ENCODE measurements around the gene MAP3K4. TPM values are rescaled to one million over a fixed set of nuclear protein-coding genes. Genes with fewer than 3 reads are reported as not detected.

Gene MAP3K4
- total RNA-seq, 2 experiments from 2014 or later: 30.3 to 38.7 TPM

DNA sequence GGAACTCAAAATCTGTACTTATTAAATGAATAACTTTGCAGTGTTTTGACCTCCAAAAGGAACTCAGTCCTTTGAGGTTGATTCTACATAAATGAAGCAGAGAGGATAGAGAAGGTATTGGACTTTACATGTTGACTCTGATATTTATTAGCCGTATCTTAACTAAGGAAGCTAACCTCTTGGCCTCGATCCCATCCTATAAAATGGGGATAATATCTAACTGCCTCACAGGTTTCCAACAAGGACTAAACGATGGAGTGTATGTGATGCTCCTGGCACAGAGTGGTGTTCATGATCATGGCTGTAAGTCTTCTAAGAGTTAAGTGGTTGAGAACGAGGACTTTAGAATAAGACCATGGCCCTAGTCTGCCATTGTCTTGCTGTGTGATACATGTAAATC, 24.2 kb upstream of the MAP3K4 start:
- TF ChIP-seq, protein P1, sequence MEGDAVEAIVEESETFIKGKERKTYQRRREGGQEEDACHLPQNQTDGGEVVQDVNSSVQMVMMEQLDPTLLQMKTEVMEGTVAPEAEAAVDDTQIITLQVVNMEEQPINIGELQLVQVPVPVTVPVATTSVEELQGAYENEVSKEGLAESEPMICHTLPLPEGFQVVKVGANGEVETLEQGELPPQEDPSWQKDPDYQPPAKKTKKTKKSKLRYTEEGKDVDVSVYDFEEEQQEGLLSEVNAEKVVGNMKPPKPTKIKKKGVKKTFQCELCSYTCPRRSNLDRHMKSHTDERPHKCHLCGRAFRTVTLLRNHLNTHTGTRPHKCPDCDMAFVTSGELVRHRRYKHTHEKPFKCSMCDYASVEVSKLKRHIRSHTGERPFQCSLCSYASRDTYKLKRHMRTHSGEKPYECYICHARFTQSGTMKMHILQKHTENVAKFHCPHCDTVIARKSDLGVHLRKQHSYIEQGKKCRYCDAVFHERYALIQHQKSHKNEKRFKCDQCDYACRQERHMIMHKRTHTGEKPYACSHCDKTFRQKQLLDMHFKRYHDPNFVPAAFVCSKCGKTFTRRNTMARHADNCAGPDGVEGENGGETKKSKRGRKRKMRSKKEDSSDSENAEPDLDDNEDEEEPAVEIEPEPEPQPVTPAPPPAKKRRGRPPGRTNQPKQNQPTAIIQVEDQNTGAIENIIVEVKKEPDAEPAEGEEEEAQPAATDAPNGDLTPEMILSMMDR (conservative IDR thresholded peaks at IDR 0.05; ENCODE audit: low read length): no peak
- no peak for TF ChIP-seq EZH2phosphoT487 (IDR thresholded peaks at IDR 0.05; ENCODE audit: borderline replicate concordance, low read depth, low read length)
- Histone ChIP-seq H3K36me3 (ENCODE audit: insufficient read depth, low read length) (no peaks in the 10 kb centered on the region), H3K79me2 (ENCODE audit: insufficient read depth, low read depth, low read length) (no peaks in the 10 kb centered on the region), H4K20me1 (ENCODE audit: insufficient read depth, low read length) (no peaks in the 10 kb centered on the region), H3K4me2 (ENCODE audit: low read length) (no peak overlapping the region), H3K27ac (ENCODE audit: low read depth, low read length, poor library complexity, severe bottlenecking) (no peak overlapping the region), H3K9me2 (ENCODE audit: insufficient read depth, low read length) (peaks cover 3% of the 10 kb centered on the region; the same call in 1 of the 2 replicates), H3K4me3 (ENCODE audit: low read depth, low read length, poor library complexity, severe bottlenecking) (no peak overlapping the region), H3K9me3 (ENCODE audit: low read length) (no peaks in the 10 kb centered on the region), H3K4me1 (ENCODE audit: insufficient read depth, low read length, poor library complexity, severe bottlenecking) (no peaks in the 10 kb centered on the region), H2AFZ (ENCODE audit: low read length) (no peak overlapping the region)
- no peak for DNase-seq (ENCODE audit: low spot score)
- intact Hi-C loops (cut with micrococcal nuclease; ENCODE audit: unreplicated experiment): no loop called here
- ChIA-PET POLR2A (interaction anchor here (0.6 kb wide), 1 partner anchor 16 kb away, joined by 4 read pairs; no protein-coding TSS in a partner anchor), CTCF (ENCODE audit: unreplicated experiment) (no interaction called here)
- BruUV-seq (replicated peaks): no TSS peak

DNA sequence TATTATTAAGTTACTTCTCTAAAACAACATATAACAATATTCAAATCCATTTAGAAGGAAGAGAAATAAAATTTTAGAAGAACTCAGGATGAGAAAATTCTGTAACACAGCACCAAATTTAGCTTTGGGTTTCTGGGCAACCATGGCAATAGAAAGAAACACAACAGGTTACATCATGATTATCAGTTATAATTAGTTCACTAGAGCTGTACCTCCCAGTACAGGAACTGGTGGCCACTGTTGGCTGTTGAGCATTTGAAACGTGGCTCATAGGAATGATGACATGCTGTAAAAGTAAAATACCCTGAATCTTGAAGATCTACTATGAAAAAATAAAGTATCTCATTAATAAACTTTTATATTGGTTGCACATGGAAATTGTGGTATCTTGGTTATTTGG, 23.7 kb upstream of the MAP3K4 start:
- H2AFZ ChIP-seq (ENCODE audit: low read length): no peak overlapping the region
- H3K4me2 ChIP-seq (ENCODE audit: low read length): no peak overlapping the region
- TF ChIP-seq, protein P1 (conservative IDR thresholded peaks at IDR 0.05; ENCODE audit: low read length): no peak
- no peak for TF ChIP-seq EZH2phosphoT487 (IDR thresholded peaks at IDR 0.05; ENCODE audit: borderline replicate concordance, low read depth, low read length)
- intact Hi-C loops (cut with micrococcal nuclease; ENCODE audit: unreplicated experiment): no loop called here
- ChIA-PET CTCF (ENCODE audit: unreplicated experiment) (no interaction called here), POLR2A (no interaction called here)
- no peak for DNase-seq (ENCODE audit: low spot score)
- no peaks in the 10 kb centered on the region for H3K79me2 ChIP-seq (ENCODE audit: insufficient read depth, low read depth, low read length)
- H3K4me1 ChIP-seq (ENCODE audit: insufficient read depth, low read length, poor library complexity, severe bottlenecking): no peaks in the 10 kb centered on the region
- no peaks in the 10 kb centered on the region for H4K20me1 ChIP-seq (ENCODE audit: insufficient read depth, low read length)
- BruUV-seq (replicated peaks): no TSS peak
- H3K4me3 ChIP-seq (ENCODE audit: low read depth, low read length, poor library complexity, severe bottlenecking): no peak overlapping the region
- H3K9me3 ChIP-seq (ENCODE audit: low read length): no peaks in the 10 kb centered on the region
- H3K27ac ChIP-seq (ENCODE audit: low read depth, low read length, poor library complexity, severe bottlenecking): no peak overlapping the region
- H3K9me2 ChIP-seq (ENCODE audit: insufficient read depth, low read length): peaks cover 3% of the 10 kb centered on the region; the same call in 1 of the 2 replicates
- no peaks in the 10 kb centered on the region for H3K36me3 ChIP-seq (ENCODE audit: insufficient read depth, low read length)

DNA sequence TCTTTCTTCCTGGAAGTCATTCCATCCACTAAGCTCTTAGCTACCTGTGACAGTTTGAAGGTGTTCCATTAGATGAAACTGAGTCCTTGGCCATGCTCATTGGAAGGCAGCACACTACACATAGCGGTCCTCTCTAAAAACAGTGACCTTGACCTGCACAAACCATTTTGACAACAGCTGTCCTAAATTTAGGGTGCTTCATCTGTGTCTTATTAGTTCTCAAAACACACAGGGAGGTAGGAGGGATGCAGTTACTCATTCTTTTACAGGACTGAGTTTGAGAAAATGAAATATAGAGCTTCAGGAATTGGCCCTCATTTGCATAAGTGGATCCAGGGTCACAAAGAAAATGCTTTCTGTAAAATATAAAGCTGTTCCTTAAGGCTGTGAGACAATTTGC, 20.4 kb upstream of the MAP3K4 start:
- H3K79me2 ChIP-seq (ENCODE audit: insufficient read depth, low read depth, low read length): no peaks in the 10 kb centered on the region
- H3K27ac ChIP-seq (ENCODE audit: low read depth, low read length, poor library complexity, severe bottlenecking): no peak overlapping the region
- CTCF ChIA-PET (ENCODE audit: unreplicated experiment): no interaction called here
- no peaks in the 10 kb centered on the region for H3K36me3 ChIP-seq (ENCODE audit: insufficient read depth, low read length)
- H2AFZ ChIP-seq (ENCODE audit: low read length): no peak overlapping the region
- no peak overlapping the region for H3K4me3 ChIP-seq (ENCODE audit: low read depth, low read length, poor library complexity, severe bottlenecking)
- intact Hi-C loops (cut with micrococcal nuclease; ENCODE audit: unreplicated experiment): no loop called here
- no peak overlapping the region for H3K4me2 ChIP-seq (ENCODE audit: low read length)
- POLR2A ChIA-PET: interaction anchor here (0.5 to 0.9 kb wide), 4 partner anchors 9 to 908 kb away, joined by 3 to 6 read pairs (median 4); no protein-coding TSS in a partner anchor
- H4K20me1 ChIP-seq (ENCODE audit: insufficient read depth, low read length): no peaks in the 10 kb centered on the region
- H3K4me1 ChIP-seq (ENCODE audit: insufficient read depth, low read length, poor library complexity, severe bottlenecking): no peaks in the 10 kb centered on the region
- DNase-seq (ENCODE audit: low spot score): no peak
- TF ChIP-seq, protein P1 (conservative IDR thresholded peaks at IDR 0.05; ENCODE audit: low read length): no peak
- TF ChIP-seq EZH2phosphoT487 (IDR thresholded peaks at IDR 0.05; ENCODE audit: borderline replicate concordance, low read depth, low read length): no peak
- no peaks in the 10 kb centered on the region for H3K9me3 ChIP-seq (ENCODE audit: low read length)
- peaks cover 3% of the 10 kb centered on the region; the same call in 1 of the 2 replicates for H3K9me2 ChIP-seq (ENCODE audit: insufficient read depth, low read length)
- BruUV-seq (replicated peaks): no TSS peak
